OCI-LY7 (cell line): Measurements from ENCODE around the gene ZNF195. TPM values are rescaled to one million over a fixed set of nuclear protein-coding genes. Genes with fewer than 3 reads are reported as not detected.

ENCODE experiments used
- BruUV-seq: library from RNA; stranded (reverse); fragments of 400-500 nt; replicated peaks from 2 replicates; lab custom pipeline; 2021; lab: Mats Ljungman, UMichigan
- CTCF ChIA-PET: fragments of 300-600 bp; sonication (Branson Sonifier 250); formaldehyde crosslinking; loops from one replicate; lab custom pipeline; 2022; ENCODE audit warnings: antibody characterized with exemption; ENCODE audit not compliant: unreplicated experiment; lab: Charles Lee
- POLR2A ChIA-PET: fragments of 300-600 bp; sonication (Branson Sonifier 250); formaldehyde crosslinking; loops from one replicate; lab custom pipeline; 2022; ENCODE audit warnings: antibody characterized with exemption; lab: Charles Lee
- DNase-seq: peaks from one replicate; pipeline ENCODE4 v3.0.0-alpha.2; 2015; ENCODE audit warnings: low spot score
- H2AFZ ChIP-seq: fragments of 200-600 bp; sonication (generic), shearing (Covaris generic); 2 replicates; pipeline ENCODE4 v1.6.1; 2014; ENCODE audit warnings: mild to moderate bottlenecking, antibody characterized with exemption, low read length, moderate library complexity
- H3K27ac ChIP-seq: fragments of 200-600 bp; sonication (generic); 2 replicates; pipeline ENCODE4 v1.5.1; 2014; ENCODE audit warnings: mixed run types, low read depth, mild to moderate bottlenecking, moderate library complexity, low read length, inconsistent platforms; ENCODE audit not compliant: poor library complexity, severe bottlenecking
- H3K36me3 ChIP-seq: fragments of 200-600 bp; sonication (generic); 2 replicates; pipeline ENCODE4 v1.6.1; 2014; ENCODE audit warnings: mild to moderate bottlenecking, antibody characterized with exemption, low read length, moderate library complexity, mixed read lengths; ENCODE audit not compliant: insufficient read depth
- H3K4me1 ChIP-seq: fragments of 200-600 bp; sonication (generic); 2 replicates; pipeline ENCODE4 v1.5.1; 2014; ENCODE audit warnings: mild to moderate bottlenecking, low read length; ENCODE audit not compliant: insufficient read depth, poor library complexity, severe bottlenecking
- H3K4me2 ChIP-seq: fragments of 200-600 bp; sonication (generic); 2 replicates; pipeline ENCODE4 v1.6.1; 2014; ENCODE audit warnings: mild to moderate bottlenecking, low read length
- H3K4me3 ChIP-seq: fragments of 200-600 bp; sonication (generic); 2 replicates; pipeline ENCODE4 v1.5.1; 2014; ENCODE audit warnings: mild to moderate bottlenecking, low read depth, low read length; ENCODE audit not compliant: poor library complexity, severe bottlenecking
- H3K79me2 ChIP-seq: fragments of 200-600 bp; sonication (generic); 2 replicates; pipeline ENCODE4 v1.6.1; 2016; ENCODE audit warnings: low read depth, mild to moderate bottlenecking, low read length, moderate library complexity, mixed read lengths; ENCODE audit not compliant: insufficient read depth
- H3K9me2 ChIP-seq: fragments of 200-600 bp; sonication (generic); 2 replicates; pipeline ENCODE4 v1.6.1; 2016; ENCODE audit warnings: mild to moderate bottlenecking, low read length, mixed read lengths; ENCODE audit not compliant: insufficient read depth
- H3K9me3 ChIP-seq: fragments of 200-600 bp; sonication (generic); 2 replicates; pipeline ENCODE4 v1.6.1; 2014; ENCODE audit warnings: mild to moderate bottlenecking, mixed run types, low read length, mixed read lengths
- H4K20me1 ChIP-seq: fragments of 200-600 bp; sonication (generic); 2 replicates; pipeline ENCODE4 v1.6.1; 2014; ENCODE audit warnings: mild to moderate bottlenecking, antibody characterized with exemption, low read length, moderate library complexity, mixed read lengths; ENCODE audit not compliant: insufficient read depth
- CTCF ChIP-seq: fragments of 200-600 bp; sonication (generic); conservative IDR thresholded peaks from 2 replicates; pipeline ENCODE4 v1.5.1; 2014; ENCODE audit warnings: mild to moderate bottlenecking, antibody characterized with exemption, low read length, moderate library complexity, mixed read lengths
- EZH2phosphoT487 ChIP-seq: fragments of 200-600 bp; sonication (generic); IDR thresholded peaks from 2 replicates; pipeline ENCODE4 v1.6.1; 2018; ENCODE audit warnings: low read depth, borderline replicate concordance, mild to moderate bottlenecking, mixed run types, antibody characterized with exemption, low read length, moderate library complexity, mixed read lengths
- intact Hi-C: fragments of 100-400 bp; cut with micrococcal nuclease; formaldehyde crosslinking; loops from one replicate; pipeline ENCODE4 v1.10.0; 2022; ENCODE audit not compliant: unreplicated experiment
- total RNA-seq, 2 experiments: library from RNA; depleted of rRNA in 1 of 2; stranded (reverse); fragments of >200 nt in 1 of 2; shearing (Covaris generic) in 1 of 2; gene quantifications; 2 replicates each; pipeline ENCODE4 v1.2.3, GENCODE V29; 2014 to 2022

The ZNF195 gene
- total RNA-seq, 2 experiments from 2014 or later = 82.3 to 95.7 TPM

- CTCF ChIA-PET = no interaction called here
- TF ChIP-seq CTCF = no peak
- no peak for TF ChIP-seq EZH2phosphoT487
- Histone ChIP-seq H3K79me2 (no peaks in the 10 kb centered on the region), H3K4me1 (no peaks in the 10 kb centered on the region), H2AFZ (no peak overlapping the region), H3K4me3 (no peak overlapping the region), H3K9me2 (no peaks in the 10 kb centered on the region), H4K20me1 (no peaks in the 10 kb centered on the region), H3K36me3 (no peaks in the 10 kb centered on the region), H3K4me2 (no peak overlapping the region), H3K27ac (no peak overlapping the region), H3K9me3 (peaks cover 11% of the 10 kb centered on the region)
- DNase-seq = no peak
- POLR2A ChIA-PET = no interaction called here
- no TSS peak for BruUV-seq
- intact Hi-C loops = no loop called here
Observed at GRCh38 chr11:3345736-3346135, 33.2 kb downstream of the ZNF195 start.

GRCh38 chr11:3344327-3345174 is 34.4 kb downstream of the ZNF195 start:
- Histone ChIP-seq H3K4me1 (no peaks in the 10 kb centered on the region), H3K36me3 (no peaks in the 10 kb centered on the region), H2AFZ (no peak overlapping the region), H3K27ac (no peak overlapping the region), H4K20me1 (no peaks in the 10 kb centered on the region), H3K79me2 (no peaks in the 10 kb centered on the region), H3K9me2 (no peaks in the 10 kb centered on the region), H3K4me3 (no peak overlapping the region), H3K9me3 (peaks cover 11% of the 10 kb centered on the region), H3K4me2 (no peak overlapping the region)
- no TSS peak for BruUV-seq
- ChIA-PET POLR2A (no interaction called here), CTCF (no interaction called here)
- DNase-seq = no peak
- intact Hi-C loops = no loop called here
- TF ChIP-seq CTCF (no peak), EZH2phosphoT487 (no peak)

- CTCF ChIA-PET = no interaction called here
- no peaks in the 10 kb centered on the region for H4K20me1 ChIP-seq
- no TSS peak for BruUV-seq
Observed at GRCh38 chr11:3342709-3343108, 36.2 kb downstream of the ZNF195 start.

More at GRCh38 chr11:3342709-3343108, 36.2 kb downstream of the ZNF195 start:
- intact Hi-C loops = no loop called here
- Histone ChIP-seq H3K36me3 (no peaks in the 10 kb centered on the region), H3K9me2 (no peaks in the 10 kb centered on the region), H3K27ac (no peak overlapping the region), H3K4me3 (no peak overlapping the region), H3K9me3 (peaks cover 8% of the 10 kb centered on the region), H3K4me2 (no peak overlapping the region), H3K79me2 (no peaks in the 10 kb centered on the region), H3K4me1 (no peaks in the 10 kb centered on the region), H2AFZ (no peak overlapping the region)
- POLR2A ChIA-PET = no interaction called here
- TF ChIP-seq CTCF (no peak), EZH2phosphoT487 (no peak)
- DNase-seq = no peak
